Lower leg skin (tissue), 4 donors: ENCODE results near the gene CASS4. TPM values are rescaled to one million over a fixed set of nuclear protein-coding genes. Genes with fewer than 3 reads are reported as not detected.

Experiments used
- DNase-seq, 2 donors: peaks; one replicate each; pipeline ENCODE4 v3.0.0-alpha.2; 2019; ENCODE audit warnings: low spot score in 2 of 2
- H3K4me3 ChIP-seq: fragments of 200-600 bp; sonication (generic); 2 replicates; pipeline ENCODE4 v1.5.1; 2017; ENCODE audit warnings: mild to moderate bottlenecking, low read depth; ENCODE audit not compliant: poor library complexity, severe bottlenecking
- POLR2A ChIP-seq, 2 donors: fragments of 450-650 bp; IDR thresholded peaks; one replicate each; pipeline ENCODE4 v1.6.1; 2016 to 2017; ENCODE audit warnings: antibody characterized with exemption in 2 of 2, mild to moderate bottlenecking in 1 of 2, moderate library complexity in 1 of 2
- WGBS, 2 donors: methylation state at CpG; one replicate each; pipeline ENCODE4 v1.1.5; 2018; 5-methylcytosine and 5-hydroxymethylcytosine counted together
- intact Hi-C: fragments of 100-400 bp; cut with DNase I; formaldehyde crosslinking; loops from one replicate; pipeline ENCODE4 v1.15.0; 2023; ENCODE audit warnings: low total_unique reads
- total RNA-seq, 4 donors: library from RNA; depleted of rRNA; stranded (reverse); fragments of >200 nt; gene quantifications; one replicate each; pipeline ENCODE4 v1.1.0, GENCODE V29; 2016
- TF ChIP-seq, protein P1 (sequence below), 3 donors: fragments of 450-650 bp; IDR thresholded peaks; one replicate each; pipeline ENCODE4 v1.5.1; 2016; ENCODE audit warnings: antibody characterized with exemption in 3 of 3, mild to moderate bottlenecking in 3 of 3, moderate library complexity in 2 of 3

CASS4 gene
- total RNA-seq, 4 donors from 2014 or later, result 0.61 to 2.9 (median 1.4) TPM

DNA sequence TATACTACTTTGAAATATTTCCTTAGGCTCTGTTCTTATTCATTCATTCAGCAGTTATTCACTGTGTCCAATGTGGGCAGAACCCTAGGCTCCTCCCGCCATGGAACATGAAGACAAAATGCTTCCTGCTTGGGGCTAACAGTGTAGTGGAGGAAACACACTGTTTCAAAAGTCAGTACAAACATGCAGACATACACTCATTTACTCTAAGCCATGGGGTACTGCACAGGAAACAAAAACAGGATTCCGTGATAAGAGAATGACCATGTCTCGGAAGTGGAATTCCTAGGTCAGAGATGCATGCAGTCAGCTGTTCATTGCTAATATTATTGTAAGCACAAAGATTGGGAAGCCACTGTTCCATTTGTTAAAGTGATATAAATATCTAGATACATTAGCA, 94.0 kb downstream of the CASS4 start:
- H3K4me3 ChIP-seq, result no peak overlapping the region
- intact Hi-C loops, result no loop called here
- TF ChIP-seq POLR2A (IDR thresholded peaks at IDR 0.05), result no peak
- TF ChIP-seq, protein P1, sequence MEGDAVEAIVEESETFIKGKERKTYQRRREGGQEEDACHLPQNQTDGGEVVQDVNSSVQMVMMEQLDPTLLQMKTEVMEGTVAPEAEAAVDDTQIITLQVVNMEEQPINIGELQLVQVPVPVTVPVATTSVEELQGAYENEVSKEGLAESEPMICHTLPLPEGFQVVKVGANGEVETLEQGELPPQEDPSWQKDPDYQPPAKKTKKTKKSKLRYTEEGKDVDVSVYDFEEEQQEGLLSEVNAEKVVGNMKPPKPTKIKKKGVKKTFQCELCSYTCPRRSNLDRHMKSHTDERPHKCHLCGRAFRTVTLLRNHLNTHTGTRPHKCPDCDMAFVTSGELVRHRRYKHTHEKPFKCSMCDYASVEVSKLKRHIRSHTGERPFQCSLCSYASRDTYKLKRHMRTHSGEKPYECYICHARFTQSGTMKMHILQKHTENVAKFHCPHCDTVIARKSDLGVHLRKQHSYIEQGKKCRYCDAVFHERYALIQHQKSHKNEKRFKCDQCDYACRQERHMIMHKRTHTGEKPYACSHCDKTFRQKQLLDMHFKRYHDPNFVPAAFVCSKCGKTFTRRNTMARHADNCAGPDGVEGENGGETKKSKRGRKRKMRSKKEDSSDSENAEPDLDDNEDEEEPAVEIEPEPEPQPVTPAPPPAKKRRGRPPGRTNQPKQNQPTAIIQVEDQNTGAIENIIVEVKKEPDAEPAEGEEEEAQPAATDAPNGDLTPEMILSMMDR (IDR thresholded peaks at IDR 0.05), result no peak
- DNase-seq, result peak in 1 of 2 donors; percentile 18
- WGBS, 2 donors, result 64 to 68% methylated on average over 3 of the region's 3 CpGs

Other genes with a start within 250 kb of the CASS4 start
- gene MC3R, start 163.5 kb upstream of the CASS4 start, total RNA-seq, result not detected
- gene FAM210B, start 53.3 kb upstream of the CASS4 start, total RNA-seq, result 10 to 100 TPM; 39.4 to 81.3 (median 52.3) TPM
- gene AURKA, start 20.0 kb upstream of the CASS4 start, total RNA-seq, result 1 to 10 TPM; 3.9 to 8.7 (median 5.9) TPM
- 10 to 100 TPM; 29.5 to 41.4 (median 31.6) TPM for gene CSTF1, start 19.6 kb upstream of the CASS4 start, total RNA-seq
- 10 to 100 TPM; 37.0 to 57.8 (median 47.9) TPM for gene RTF2, start 56.4 kb downstream of the CASS4 start, total RNA-seq
- under 1 TPM in 1 of 4 donors, not detected in 3; 0.81 TPM for gene FAM209A, start 112.5 kb downstream of the CASS4 start, total RNA-seq
- gene FAM209B, start 121.0 kb downstream of the CASS4 start, total RNA-seq, result 1 to 10 TPM in 1 of 4 donors, under 1 TPM in 1, not detected in 2; 0.61 to 1.5 TPM
- gene TFAP2C, start 217.0 kb downstream of the CASS4 start, total RNA-seq, result 100 to 1,000 TPM in 1 of 4 donors, 10 to 100 TPM in 3; 59.6 to 110 (median 79.8) TPM